ENCODE data around the gene PDE4D.
"Not testable (repeated sequence)": the region's sequence is repeated elsewhere in the genome, so short reads cannot be mapped to it uniquely, and the experiment has no call there.

PDE4D gene

DNA sequence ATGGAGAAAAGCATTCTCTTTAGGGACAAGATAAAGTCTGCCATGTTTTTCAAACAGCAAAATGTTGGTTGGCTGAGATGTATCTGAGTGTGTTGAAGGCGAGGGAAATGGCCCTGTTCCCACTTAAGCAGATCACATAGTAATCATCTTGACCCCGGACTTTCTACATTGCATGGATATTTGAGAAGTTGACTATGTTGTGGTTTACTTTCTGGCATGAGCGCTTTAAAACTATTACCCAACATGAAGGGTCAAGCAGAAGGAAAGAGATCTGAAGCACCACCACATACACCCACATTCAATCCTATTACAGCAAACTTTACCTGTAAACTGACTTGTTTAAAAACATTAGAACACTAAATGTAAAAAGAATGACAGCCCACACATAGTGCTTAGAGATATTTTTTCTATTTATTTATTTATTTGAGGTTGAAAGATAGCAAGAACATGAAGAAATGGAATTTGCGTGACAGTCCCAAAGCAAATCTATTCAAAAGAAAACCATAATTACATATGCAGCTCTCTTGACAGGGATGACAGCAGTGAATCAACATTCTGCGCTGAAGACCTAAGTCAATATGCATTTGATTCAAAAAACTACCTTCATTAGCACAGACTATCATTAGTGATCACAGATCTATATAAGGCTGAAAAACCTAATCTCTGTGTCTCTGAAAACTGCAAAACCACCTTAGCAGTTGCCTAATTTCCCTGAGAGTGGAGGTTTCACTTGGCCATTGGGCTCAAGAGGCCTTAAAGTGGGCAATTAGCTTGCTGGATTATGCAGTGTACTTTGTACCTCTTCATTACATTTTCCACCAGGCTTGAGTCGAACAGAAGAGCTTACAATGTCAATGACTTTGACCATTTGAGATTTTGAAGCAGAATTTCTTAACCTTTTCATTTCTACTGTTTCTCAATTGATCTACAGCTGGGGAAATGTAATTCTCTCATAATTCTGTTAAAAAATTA lies 195.0 kb downstream of the PDE4D start:
- DNase-seq (ENCODE audit: low spot score), result no peak

DNA sequence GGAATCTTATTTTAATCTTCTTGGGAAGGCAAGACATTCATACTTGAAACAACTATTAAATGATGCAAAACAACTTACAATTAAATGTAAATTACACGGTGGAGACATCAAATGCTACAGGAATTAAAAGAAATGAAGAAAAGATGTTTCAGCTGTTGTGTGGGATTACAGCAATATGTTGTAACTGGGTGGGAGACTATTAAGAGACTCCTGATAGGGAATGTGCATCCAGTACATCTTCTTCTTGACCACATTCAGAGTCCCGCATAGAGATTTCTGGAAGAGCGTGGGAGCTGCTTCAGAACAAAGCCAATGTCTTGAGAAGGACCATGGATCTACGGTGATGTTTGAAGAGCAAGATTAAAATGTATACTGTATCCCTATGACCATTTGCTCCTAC lies 199.1 kb downstream of the PDE4D start:
- DNase-seq (ENCODE audit: low spot score), result no peak

DNA sequence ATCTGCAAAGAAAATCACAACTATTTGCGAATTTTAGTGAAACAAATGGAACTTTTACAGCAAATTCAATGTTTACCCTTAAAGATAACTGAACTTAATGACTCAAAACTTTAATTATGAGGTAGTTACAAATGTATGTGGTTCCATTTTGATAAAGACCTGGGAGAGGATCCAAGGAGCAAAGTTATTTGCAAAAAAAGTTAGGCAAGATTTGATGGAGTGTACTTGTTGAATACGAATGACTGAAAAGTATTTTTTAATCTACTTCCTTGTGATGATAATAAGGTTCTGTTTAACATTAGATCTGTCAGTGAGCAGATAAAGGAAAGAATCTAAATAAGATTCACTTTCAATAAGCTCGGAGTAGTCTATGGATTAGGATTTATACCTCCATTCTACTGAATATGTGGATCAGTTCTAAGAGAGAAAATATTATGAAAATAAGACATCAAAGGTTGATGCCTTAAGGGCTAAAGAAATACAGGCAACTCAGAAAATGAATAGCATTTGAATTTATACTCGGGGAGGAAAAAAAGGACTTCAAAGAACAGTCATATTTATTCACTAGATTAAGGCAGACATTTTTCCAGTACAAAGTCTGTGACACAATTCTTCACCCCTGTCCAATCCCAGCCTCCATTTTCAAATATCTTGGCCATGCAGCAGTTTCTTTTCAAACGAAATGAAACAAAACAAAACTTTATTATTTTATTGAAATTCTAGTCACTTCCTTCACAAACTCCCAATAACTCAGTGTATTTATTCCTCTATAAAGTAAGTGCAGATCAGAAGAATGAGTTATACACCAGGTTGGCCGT lies 199.8 kb downstream of the PDE4D start:
- DNase-seq (ENCODE audit: low spot score), result no peak

DNA sequence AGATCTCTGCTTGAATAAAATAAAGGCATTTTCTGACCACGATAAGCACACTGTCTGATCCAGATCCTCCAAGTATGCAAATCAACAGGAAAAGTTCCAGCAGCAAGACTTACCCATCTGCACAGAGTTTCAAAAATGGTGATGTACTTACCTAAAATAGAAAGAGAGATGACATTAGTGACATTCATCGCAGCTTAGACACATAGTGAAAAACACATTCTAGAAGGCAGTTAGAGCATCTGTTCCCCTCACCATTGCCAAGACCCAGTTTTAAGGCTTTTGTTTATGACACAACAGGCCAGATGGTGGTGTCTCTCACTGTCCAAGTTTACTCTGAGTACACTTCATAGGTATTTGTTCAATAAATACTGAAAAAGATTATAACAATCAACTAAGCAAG lies 207.7 kb downstream of the PDE4D start:
- DNase-seq (ENCODE audit: low spot score), result peak; percentile 41

DNA sequence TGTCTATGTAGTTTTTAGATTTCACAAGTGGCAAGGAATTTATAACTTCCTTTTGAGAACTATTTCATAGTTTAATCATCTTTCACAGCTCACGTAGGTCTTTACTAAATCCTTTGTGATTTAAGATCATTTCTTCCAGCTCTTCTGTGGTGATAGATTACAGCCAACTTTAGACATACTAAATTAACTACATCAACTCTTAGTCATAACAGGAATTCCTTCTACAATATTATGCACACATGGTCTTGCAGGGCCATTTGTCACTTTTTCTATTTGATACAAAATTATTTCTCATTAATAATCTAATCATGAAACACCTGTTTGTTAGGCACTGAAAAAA lies 208.4 kb downstream of the PDE4D start:
- DNase-seq (ENCODE audit: low spot score), result no peak

DNA sequence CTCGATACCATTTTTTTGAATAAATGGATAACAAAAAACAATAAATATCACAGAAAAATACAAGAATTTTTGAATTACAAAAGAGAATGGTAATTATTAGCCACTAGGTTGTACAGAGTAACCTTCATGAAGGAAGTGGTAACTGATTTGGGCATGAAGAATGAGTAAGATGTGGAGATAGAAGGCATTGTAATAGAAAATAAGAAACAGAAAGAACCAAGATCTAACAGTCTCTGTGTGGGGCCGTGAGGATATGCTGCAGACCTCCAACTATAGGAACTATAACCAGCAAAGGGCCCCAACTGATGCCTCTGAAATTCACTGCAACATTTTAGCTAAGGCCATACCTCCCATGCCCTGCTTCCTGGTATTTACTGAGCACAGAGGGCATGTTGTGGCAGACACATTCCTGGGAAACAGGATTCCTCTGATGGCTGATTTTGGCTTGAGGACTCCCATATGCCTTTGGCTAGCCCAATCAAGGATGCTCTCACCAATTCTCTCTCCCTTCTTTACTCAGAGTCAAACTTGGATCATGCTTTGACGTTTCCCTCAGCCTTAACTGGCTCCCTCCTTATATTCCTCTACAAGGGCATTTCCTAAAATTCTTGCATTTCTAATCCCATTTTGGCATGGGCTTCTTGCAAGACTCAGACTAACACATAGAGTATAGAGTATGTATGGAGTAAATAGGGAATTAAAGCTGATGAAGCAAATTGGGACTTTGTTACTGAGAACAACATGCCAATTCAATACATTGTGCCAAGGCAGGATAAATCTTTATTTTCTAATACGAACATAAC lies 208.9 kb downstream of the PDE4D start:
- no peak for DNase-seq (ENCODE audit: low spot score)

DNA sequence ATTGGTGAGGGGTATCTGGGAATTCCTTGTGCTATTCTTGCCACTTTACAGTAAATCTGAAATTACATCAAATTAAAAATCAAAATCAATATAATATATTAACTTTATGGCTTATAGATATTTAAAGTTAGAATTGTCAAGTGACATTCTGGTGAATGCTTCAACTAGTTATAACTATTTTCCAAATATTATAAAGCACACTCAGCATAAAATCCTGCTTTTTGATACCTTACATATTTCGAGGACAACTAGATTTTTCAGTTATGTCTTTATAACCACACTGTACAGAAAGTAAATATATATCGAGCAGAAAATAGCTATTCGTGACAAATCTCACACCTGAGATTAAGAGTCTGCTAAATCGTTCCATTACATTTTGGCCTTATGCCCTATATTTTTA lies 210.2 kb downstream of the PDE4D start:
- no peak for DNase-seq (ENCODE audit: low spot score)

DNA sequence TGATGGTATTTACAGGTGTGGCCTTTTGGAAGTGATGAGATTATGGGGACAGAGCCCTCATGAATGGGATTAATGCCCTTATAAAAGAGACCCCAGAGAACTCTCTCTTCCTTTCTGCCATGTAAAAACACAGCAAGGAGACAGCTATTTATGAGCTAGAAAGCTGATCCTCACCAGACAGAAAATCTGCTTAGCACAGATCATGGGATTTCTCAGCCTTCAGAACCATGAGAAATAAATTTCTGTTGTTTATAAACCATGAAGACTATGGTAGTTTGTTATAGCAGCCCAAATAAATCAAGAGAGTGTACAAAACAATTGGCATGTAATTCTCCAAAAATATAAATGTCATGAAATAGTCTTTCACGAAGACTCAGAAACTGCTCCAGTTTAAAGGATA lies 211.0 kb downstream of the PDE4D start:
- DNase-seq (ENCODE audit: low spot score), result no peak

DNA sequence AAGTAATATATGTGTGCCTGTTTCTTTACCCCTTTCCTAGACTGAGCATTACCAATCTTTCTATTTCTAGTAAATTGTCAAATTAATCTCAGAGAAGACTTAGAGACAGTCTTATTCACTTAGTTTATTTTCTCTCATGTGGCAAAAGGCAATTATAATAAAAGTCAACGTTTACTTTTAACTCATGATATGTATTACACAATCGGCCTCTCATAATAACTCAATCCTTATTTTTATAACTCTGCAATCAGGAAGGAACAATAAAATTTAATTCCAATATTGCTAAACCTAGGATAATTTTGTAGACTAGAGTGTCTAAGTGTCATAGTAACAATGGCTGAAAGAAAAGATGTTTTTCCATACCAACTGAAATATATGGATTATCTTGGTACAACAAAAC lies 214.6 kb downstream of the PDE4D start:
- DNase-seq (ENCODE audit: low spot score), result no peak

DNA sequence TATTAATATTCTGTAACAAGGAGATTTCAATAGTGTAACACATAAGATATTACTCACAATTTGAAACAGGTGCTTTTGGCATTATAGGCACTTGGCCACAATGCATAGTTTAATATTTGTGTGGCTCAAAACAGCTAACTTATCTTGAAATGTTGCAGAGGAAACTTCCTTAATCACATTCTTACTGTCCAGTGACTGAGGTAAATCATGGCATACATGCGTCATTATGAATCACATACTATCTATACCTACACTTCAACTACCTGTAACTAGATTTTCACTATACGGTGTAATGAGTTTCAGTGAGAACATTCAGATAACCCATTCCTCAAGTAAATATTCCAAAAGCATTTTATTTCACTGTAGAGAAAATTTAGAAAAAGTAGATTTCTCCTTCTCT lies 218.8 kb downstream of the PDE4D start:
- no peak for DNase-seq (ENCODE audit: low spot score)

DNA sequence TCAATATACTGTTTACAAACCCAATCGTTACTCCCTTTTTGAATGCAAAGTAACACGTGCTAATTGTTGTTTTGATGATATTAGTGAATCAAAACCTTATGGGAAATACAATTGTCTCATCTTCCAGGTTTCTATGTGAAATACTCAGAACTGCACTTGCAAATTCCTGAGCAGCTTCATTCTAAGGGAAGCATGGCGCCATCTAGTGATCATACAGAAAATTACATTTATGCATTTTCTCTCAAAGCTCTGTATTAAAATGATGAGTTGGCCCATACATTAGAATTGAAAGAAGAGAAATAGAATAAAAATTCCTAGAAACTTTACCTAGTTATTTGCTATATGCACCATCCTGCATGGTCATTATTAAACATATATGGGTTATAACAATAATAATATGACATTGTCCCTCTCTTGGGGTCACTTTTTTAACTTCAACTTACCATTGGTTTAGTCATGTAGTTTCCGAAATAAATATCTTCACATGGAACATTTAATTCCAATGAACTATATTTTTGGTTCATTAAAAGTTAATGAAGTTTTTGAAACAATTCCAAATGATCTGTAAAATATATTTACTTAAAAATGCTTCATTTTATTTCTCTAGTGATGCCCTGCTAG lies 220.0 kb downstream of the PDE4D start:
- peak; percentile 24 for DNase-seq (ENCODE audit: low spot score)

DNA sequence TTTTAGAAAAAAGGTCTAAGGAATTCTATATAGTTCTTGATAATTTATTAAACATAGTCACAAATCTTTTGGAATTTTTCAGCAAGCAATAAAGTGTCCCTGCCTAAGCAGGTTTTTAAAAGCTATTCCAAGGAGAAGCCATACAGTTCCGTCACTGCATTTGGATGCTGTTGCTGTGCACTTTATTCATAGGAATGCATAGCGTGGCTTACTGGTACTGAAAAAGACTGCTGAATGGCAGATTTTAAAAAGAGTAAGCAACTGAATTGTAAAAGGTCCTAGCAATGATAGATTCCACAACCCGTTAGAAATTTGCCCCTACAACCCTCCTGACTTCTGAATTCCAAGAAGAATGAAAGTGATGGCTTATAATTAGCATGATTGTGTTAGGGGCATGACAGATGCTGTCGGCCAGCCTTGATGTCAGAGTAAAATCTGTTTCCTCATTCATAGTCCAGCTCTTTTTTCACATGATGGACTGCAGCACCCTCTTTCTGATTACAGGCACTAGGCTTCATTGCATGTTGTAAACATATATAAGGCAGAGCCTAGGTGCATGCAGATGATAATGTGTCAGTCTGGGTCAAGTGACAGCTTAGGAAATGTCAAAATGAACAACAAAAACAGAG lies 227.0 kb downstream of the PDE4D start:
- no peak for DNase-seq (ENCODE audit: low spot score)

DNA sequence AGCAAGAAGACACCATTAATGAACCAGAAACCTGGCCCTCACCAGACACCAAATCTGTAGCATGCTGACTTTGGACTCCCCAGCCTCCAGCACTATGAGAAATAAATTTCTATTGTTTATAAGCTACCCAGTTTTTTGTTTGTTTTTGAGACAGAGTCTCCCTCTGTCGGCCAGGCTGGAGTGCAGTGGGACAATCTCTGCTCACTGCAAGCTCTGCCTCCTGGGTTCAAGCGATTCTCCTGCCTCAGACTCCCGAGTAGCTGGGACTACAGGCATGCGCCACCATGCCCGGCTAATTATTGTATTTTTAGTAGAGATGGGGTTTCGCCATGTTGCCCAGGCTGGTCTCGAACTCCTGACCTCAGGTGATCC lies 227.7 kb downstream of the PDE4D start:
- not testable (repeated sequence) for DNase-seq (ENCODE audit: low spot score)

DNA sequence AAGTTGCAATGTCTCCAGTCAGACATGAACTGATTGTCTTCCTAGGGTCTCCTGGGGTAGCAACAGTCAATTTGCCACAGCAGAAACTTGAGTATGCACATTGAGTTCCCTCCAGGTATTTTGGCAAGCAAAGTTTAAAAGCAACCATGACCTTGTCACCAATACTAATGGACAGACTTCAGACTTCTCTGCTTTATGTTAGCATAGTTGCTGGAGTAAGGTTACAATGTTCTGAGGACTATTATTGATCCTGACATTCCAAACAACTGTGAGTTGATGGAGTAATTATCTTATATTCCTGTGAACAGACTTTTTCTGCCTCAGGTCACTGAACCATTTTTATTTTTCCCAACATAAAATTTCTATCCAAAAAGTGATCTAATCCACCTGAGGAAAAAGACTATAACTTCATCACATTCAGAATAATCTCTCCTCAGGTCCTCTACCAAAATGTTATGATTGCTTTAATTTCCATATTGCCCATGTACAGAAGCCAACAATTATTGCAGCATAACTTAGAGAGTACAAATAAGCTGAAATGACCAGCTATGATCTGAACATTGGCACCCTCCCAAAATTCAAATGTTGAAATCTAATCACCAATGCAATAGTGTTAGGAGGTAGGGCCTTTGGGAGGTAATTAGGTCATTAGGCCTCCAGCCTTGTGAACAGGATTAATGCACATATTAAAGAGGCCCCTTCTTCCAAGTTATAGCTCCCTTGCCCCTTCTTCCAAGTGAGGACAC lies 228.3 kb downstream of the PDE4D start:
- no peak for DNase-seq (ENCODE audit: low spot score)

DNA sequence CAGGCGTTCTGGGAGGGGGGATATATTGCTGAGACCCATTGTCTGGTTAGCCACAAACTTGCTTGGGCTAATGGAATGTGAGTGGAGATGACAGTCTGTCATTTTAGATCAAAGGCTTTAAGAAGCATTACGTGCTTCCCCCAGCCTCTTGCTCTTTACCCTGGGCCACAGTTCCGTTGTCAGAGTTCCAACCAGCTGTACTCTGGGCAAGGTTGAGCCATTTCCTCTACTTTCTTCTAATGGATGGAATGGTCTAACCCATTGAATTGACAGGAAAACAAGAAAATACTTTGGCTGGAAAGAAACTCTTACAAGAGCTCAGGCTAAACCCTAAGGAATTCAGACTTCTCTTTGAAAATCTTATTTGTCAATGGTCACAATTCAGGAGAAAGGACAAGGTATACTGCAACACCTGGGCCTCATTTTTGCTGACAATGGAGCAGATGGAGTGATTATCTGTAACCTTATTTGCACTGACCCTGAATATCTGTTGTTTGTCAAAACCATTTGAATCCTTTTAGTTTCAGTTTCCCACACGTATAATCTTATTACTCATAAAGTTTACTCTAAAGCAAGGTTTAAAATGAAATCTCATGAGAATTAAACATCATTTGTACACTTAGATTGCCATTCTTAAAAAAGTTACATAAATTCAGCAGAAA lies 231.4 kb downstream of the PDE4D start:
- DNase-seq (ENCODE audit: low spot score), result no peak

DNA sequence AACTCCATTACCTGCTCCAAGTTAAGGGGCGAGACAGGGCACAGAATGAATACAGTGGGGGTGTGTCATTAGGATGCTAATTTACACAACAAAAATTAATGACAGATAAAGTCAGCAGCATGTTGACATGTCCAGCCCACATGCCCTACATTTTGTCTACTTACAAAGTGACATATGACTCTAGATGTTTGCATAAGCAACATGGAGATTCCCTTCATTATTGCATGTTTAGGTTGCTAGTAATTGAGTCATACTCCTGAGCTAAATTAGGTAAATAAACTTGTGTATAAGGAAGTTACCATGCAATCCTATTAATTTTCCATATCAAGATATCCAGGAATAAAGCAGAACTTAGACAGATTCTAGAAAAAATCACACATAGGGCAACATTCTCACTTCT lies 232.2 kb downstream of the PDE4D start:
- DNase-seq (ENCODE audit: low spot score), result no peak

DNA sequence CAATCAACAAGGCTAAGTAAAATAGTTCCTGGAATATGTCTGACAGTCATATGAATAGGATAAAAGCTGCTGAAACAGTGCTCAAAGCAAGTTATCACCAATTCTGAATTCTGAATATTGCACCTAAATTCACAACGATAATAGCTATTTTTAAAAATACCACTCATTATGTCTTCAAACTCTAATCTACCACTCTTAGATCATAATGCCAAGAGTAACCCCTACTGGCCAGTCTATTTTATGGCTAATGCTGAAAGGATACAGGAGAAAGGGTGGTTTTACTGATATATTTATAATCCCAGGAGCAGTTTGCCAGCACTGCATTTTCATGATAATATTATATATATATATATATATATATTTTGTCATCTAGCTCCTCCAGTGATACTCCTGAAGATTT lies 232.8 kb downstream of the PDE4D start:
- no peak for DNase-seq (ENCODE audit: low spot score)

DNA sequence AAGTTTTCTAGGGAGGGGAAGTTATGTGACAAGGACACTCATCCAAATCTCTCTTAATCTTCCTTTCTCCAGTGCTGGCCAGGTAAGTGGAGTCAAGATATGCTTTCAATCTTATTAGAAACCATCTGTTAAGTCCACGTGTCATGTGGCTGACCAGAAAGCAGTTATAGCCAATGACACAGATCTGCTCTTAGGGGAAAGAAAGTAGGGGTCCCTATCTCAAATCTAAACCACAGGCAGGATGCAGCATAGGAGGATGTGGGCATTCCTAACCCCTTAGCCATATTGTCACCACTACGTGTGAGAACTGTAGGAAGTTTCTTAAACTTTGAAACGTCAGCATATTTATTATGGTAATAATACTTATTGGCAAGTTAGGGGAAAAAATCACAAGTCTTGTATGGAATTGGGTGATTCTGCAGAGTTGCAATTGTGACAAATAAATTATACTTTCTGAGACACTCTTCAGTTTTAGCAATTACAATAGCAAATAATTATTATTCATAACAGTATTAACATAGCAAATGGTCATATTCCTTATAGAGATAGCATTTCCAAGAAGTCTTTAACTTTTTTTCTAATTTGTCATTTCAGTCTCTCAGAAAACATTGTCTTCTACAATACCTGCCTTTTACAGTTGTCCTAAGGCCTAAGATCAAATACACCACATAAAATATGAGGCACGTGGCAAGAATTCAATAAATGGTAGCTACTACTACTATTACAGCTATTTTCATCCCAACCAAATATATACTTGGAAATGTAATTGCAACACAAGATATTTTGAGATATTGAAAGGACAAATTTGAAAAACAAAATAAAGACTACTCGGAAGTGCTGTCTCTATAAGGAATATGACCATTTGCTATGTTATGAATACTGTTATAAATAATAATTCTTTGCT lies 236.9 kb downstream of the PDE4D start:
- no peak for DNase-seq (ENCODE audit: low spot score)

DNA sequence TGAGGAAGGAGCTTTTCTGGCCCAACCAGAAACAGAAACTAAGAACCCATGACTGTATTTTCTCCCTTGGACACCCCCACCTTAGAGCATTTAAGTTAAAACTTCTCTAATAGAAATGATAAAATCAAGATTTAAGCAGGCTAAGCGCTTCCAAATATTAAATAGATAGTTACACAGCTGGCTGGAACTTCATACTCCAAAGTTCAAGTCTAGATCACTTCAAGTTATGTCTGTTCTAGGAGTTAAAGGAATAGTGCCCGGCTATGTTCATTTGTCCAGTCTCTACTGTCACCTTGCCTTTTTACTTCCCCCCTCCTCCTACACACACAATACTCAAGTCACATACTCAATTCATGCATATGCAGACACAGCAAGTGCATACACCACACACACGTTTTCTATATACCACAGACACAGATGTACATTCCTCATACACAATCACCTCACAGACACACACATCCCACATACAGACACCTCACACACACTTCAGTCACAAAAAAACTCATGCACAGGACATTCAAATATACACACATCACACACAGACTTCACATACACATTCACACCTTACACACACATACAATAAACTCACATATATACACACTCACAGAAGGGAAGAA lies 237.7 kb downstream of the PDE4D start:
- no peak for DNase-seq (ENCODE audit: low spot score)
